ENCODE measurements around the gene WDFY1. TPM values are rescaled to one million over a fixed set of nuclear protein-coding genes. Genes with fewer than 3 reads are reported as not detected.

Gene WDFY1
- total RNA-seq, 1 experiment from 2014 or later, result 37.5 TPM

GRCh38 chr2:223870840-223871611 is 74.1 kb downstream of the WDFY1 start:
- DNase-seq, result no peak
- no peak overlapping the region for H3K4me3 Mint-ChIP-seq (ENCODE audit: low read depth, unreplicated experiment)
- H3K27ac Mint-ChIP-seq (ENCODE audit: unreplicated experiment), result no peak overlapping the region
- CTCF ChIA-PET, result no interaction called here
- H3K4me1 Mint-ChIP-seq (ENCODE audit: low read depth, unreplicated experiment), result peaks cover 7% of the 10 kb centered on the region
- no peaks in the 10 kb centered on the region for H3K36me3 Mint-ChIP-seq (ENCODE audit: insufficient read depth, unreplicated experiment)
- TF ChIP-seq, protein P1, sequence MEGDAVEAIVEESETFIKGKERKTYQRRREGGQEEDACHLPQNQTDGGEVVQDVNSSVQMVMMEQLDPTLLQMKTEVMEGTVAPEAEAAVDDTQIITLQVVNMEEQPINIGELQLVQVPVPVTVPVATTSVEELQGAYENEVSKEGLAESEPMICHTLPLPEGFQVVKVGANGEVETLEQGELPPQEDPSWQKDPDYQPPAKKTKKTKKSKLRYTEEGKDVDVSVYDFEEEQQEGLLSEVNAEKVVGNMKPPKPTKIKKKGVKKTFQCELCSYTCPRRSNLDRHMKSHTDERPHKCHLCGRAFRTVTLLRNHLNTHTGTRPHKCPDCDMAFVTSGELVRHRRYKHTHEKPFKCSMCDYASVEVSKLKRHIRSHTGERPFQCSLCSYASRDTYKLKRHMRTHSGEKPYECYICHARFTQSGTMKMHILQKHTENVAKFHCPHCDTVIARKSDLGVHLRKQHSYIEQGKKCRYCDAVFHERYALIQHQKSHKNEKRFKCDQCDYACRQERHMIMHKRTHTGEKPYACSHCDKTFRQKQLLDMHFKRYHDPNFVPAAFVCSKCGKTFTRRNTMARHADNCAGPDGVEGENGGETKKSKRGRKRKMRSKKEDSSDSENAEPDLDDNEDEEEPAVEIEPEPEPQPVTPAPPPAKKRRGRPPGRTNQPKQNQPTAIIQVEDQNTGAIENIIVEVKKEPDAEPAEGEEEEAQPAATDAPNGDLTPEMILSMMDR (IDR thresholded peaks at IDR 0.05; ENCODE audit: unreplicated experiment), result no peak
- BruUV-seq (replicated peaks), result no TSS peak
- no peaks in the 10 kb centered on the region for H3K27me3 Mint-ChIP-seq (ENCODE audit: unreplicated experiment)
- H3K9me3 Mint-ChIP-seq (ENCODE audit: low read depth, unreplicated experiment), result no peaks in the 10 kb centered on the region
- intact Hi-C loops (cut with micrococcal nuclease; ENCODE audit: unreplicated experiment), result no loop called here

- no peak overlapping the region for H3K4me3 Mint-ChIP-seq (ENCODE audit: low read depth, unreplicated experiment)
- no peaks in the 10 kb centered on the region for H3K9me3 Mint-ChIP-seq (ENCODE audit: low read depth, unreplicated experiment)
- no peak for DNase-seq
- CTCF ChIA-PET, result no interaction called here
- BruUV-seq (replicated peaks), result no TSS peak
- peaks cover 28% of the 10 kb centered on the region for H3K4me1 Mint-ChIP-seq (ENCODE audit: low read depth, unreplicated experiment)
- no peak overlapping the region for H3K27ac Mint-ChIP-seq (ENCODE audit: unreplicated experiment)
- intact Hi-C loops (cut with micrococcal nuclease; ENCODE audit: unreplicated experiment), result no loop called here
- TF ChIP-seq, protein P1 (IDR thresholded peaks at IDR 0.05; ENCODE audit: unreplicated experiment), result no peak
- no peaks in the 10 kb centered on the region for H3K36me3 Mint-ChIP-seq (ENCODE audit: insufficient read depth, unreplicated experiment)
- no peaks in the 10 kb centered on the region for H3K27me3 Mint-ChIP-seq (ENCODE audit: unreplicated experiment)
Observed at GRCh38 chr2:223868005-223868404, 77.1 kb downstream of the WDFY1 start.

- BruUV-seq (replicated peaks), result no TSS peak
- peak overlapping the region; percentile 27 for H3K27ac Mint-ChIP-seq (ENCODE audit: unreplicated experiment)
- TF ChIP-seq, protein P1 (IDR thresholded peaks at IDR 0.05; ENCODE audit: unreplicated experiment), result no peak
- no peak for DNase-seq
- no peaks in the 10 kb centered on the region for H3K27me3 Mint-ChIP-seq (ENCODE audit: unreplicated experiment)
- intact Hi-C loops (cut with micrococcal nuclease; ENCODE audit: unreplicated experiment), result no loop called here
- CTCF ChIA-PET, result no interaction called here
- H3K36me3 Mint-ChIP-seq (ENCODE audit: insufficient read depth, unreplicated experiment), result peaks cover 5% of the 10 kb centered on the region
- no peaks in the 10 kb centered on the region for H3K9me3 Mint-ChIP-seq (ENCODE audit: low read depth, unreplicated experiment)
- H3K4me3 Mint-ChIP-seq (ENCODE audit: low read depth, unreplicated experiment), result no peak overlapping the region
- H3K4me1 Mint-ChIP-seq (ENCODE audit: low read depth, unreplicated experiment), result peaks cover 41% of the 10 kb centered on the region
Observed at GRCh38 chr2:223865907-223866508, 79.1 kb downstream of the WDFY1 start.

- TF ChIP-seq, protein P1 (IDR thresholded peaks at IDR 0.05; ENCODE audit: unreplicated experiment), result no peak
- no peak overlapping the region for H3K4me3 Mint-ChIP-seq (ENCODE audit: low read depth, unreplicated experiment)
- H3K27ac Mint-ChIP-seq (ENCODE audit: unreplicated experiment), result no peak overlapping the region
- no TSS peak for BruUV-seq (replicated peaks)
- H3K27me3 Mint-ChIP-seq (ENCODE audit: unreplicated experiment), result no peaks in the 10 kb centered on the region
- intact Hi-C loops (cut with micrococcal nuclease; ENCODE audit: unreplicated experiment), result no loop called here
- no peaks in the 10 kb centered on the region for H3K9me3 Mint-ChIP-seq (ENCODE audit: low read depth, unreplicated experiment)
- H3K36me3 Mint-ChIP-seq (ENCODE audit: insufficient read depth, unreplicated experiment), result peaks cover 9% of the 10 kb centered on the region
- DNase-seq, result no peak
- peaks cover 50% of the 10 kb centered on the region for H3K4me1 Mint-ChIP-seq (ENCODE audit: low read depth, unreplicated experiment)
- CTCF ChIA-PET, result no interaction called here
Observed at GRCh38 chr2:223865124-223865523, 80.0 kb downstream of the WDFY1 start.

Measured in Calu3 (cell line).